Measurements from ENCODE around the gene TOM1L1. TPM values are rescaled to one million over a fixed set of nuclear protein-coding genes. Genes with fewer than 3 reads are reported as not detected.
A peak's percentile ranks its signal among the peaks of the same experiment; 100 is the strongest.
"Not testable (repeated sequence)": the region's sequence is repeated elsewhere in the genome, so short reads cannot be mapped to it uniquely, and the experiment has no call there.

Gene TOM1L1, protein sequence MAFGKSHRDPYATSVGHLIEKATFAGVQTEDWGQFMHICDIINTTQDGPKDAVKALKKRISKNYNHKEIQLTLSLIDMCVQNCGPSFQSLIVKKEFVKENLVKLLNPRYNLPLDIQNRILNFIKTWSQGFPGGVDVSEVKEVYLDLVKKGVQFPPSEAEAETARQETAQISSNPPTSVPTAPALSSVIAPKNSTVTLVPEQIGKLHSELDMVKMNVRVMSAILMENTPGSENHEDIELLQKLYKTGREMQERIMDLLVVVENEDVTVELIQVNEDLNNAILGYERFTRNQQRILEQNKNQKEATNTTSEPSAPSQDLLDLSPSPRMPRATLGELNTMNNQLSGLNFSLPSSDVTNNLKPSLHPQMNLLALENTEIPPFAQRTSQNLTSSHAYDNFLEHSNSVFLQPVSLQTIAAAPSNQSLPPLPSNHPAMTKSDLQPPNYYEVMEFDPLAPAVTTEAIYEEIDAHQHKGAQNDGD
- 108 and 112 TPM in 2 replicates for total RNA-seq (2014; rRNA removed; shearing (Covaris generic))
- 47.1 and 77.3 TPM in 2 replicates for polyA plus RNA-seq (2014; cell fraction: nucleus; rRNA removed)

DNA sequence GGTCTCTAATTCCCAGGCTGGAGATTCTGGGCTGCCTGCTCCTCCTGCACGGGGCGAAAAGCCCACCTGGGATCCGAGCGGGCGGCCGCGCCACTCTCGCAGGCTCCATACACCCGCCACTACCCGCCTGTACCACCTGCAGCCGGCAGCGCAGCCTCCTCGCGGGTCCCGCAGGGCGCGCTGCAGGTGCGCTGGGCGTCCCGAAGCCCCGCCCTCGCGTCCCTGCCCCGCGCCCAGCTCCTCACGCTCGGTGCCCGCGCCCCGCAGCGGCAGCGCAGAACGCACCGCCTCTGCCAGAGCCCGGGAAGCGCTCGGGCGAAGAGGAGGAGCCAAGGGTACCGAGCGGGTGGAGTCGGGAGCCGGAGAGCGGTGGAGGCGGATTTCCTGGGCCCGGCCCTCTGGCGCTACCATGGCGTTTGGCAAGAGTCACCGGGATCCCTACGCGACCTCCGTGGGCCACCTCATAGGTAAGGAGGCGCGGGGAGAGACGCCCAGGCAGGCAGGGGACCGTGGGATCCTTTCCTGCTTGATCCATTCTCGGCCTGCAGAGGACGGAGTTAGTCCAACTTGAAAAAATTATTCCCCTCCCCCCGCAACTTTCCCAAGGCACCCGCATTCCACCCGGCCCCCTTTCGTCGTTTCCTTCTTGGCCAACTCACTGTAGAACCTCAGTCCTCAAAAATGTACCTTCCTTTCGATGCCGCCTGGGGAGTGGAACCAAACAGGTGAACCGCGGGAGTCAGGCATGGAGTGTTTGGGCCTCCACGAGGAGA, at the start of gene TOM1L1:
Gene TOM1L1 (plus strand): TSS at position 396 of the 773 bp plus-strand sequence. CDS start 14 bp downstream, at position 410.
- peak; percentile 83 for DNase-seq (ENCODE audit: extremely low read depth, low read depth)

DNA sequence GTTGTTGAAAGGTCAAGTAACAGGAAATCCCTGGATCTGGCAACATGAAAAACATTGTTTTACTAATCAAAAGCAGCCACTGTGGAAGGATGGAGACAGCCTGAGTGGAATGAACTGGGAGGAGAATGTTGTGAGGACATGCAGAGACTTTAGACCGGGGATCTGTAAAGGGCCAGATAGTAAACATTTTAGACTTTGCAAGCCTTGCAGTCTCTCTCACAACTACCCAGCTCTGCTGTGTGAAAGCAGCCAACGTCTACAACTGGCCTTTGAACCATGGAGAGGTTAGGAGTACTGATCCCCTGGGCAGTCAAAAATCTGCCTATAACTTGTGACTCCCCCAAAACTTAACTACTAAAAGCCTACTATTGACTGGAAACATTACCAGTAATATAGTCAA, 41.5 kb upstream of the TOM1L1 start:
- no peak for DNase-seq (ENCODE audit: extremely low read depth, low read depth)

DNA sequence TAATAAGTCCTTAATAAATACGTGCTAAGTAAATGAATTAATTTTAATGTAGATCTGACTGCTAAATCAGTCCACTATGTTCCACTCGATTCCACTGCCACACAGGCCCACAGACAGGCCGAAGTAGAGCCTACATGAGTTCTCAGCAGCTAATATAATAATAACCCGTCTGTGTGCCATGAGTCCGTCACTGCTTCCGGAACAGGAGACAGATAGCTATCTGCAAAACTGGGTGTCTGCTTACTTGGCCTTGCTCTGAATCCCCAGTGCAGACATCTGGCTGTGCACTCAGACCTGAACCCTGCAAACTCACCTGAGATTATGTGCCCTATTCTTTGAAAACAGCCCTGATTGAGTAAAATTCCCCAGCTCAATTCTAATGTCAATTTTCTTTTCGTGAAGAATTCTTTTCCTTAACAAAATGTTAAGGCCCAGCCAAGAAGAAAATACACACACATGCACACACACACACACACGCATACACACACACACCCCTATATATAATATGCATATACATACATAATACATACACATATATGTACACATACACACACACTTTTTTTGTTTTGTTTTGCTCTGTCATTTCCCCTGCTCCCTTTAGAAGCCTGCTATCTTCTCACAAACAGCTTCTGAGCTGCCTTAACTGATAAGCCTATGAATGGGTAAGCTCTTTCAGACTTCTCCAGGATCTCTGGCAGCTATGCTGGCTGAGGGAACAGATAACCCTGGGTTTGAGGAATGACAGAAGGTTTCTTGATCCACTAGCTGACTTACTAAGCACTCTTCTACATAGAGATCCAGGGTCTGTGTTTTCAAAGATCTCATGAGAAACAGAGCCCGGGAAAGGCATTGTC, 39.8 kb upstream of the TOM1L1 start:
- DNase-seq (ENCODE audit: extremely low read depth, low read depth) = no peak

DNA sequence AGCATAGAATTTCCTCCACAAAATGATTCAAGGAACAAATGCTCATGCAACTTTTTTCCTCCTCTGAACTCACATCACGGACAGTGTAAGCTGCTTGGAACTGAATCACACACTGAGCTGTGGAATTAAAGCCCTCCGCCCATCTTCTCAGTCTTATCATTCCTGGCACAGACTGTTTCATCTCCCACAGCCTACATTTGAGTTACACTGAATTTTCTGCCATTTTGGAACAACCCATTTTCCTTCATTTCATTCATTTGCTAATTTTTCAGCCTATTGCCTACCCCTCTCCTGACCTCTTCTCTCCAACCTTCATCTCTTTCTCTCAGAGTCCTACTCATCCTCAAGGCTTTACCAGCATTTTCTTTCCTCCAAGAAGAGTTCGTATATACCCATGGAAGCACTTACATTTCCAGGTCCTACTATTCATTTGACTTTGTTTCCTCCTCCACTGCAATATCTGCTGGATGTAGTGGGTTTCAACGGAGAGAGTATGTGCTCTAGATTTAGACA, 39.1 kb upstream of the TOM1L1 start:
- DNase-seq (ENCODE audit: extremely low read depth, low read depth) = no peak

DNA sequence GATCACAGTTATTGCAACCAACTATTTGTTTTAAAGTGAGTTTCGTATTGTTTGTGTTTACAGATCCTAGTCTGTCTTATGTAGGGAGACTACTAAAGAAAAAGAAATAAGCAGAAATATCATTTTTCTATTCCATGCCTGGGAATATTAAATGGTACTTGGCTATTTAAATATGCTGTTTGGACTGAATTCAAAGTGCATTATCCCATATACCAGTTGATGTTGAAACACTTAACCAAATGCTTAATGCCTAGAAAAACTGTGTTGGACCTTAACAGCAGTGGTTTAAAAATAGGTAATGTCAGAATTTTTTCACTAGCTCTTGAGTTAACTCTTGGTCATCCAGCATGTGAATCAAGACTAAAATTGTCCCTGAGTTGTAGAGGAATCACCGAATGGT, 37.5 kb upstream of the TOM1L1 start:
- DNase-seq (ENCODE audit: extremely low read depth, low read depth) = no peak

DNA sequence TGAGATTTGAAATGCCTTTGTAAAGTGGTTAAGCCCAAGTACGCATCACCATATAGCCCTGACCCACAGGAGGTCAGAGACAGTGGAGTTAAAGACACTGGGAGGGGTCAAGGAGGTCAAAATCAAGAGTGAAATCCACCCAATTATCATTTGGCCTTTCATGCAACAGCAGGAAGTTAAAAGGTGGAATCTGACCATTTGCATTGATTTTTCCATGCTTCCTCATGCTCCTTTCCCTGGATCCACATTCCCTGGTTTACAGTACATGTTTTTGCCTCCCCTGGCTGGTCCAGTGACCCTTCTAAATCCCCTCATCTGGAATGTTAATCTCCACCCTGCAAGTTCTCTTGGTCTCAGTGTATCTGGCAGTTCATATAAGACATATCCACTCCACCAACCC, 36.6 kb upstream of the TOM1L1 start:
- no peak for DNase-seq (ENCODE audit: extremely low read depth, low read depth)

DNA sequence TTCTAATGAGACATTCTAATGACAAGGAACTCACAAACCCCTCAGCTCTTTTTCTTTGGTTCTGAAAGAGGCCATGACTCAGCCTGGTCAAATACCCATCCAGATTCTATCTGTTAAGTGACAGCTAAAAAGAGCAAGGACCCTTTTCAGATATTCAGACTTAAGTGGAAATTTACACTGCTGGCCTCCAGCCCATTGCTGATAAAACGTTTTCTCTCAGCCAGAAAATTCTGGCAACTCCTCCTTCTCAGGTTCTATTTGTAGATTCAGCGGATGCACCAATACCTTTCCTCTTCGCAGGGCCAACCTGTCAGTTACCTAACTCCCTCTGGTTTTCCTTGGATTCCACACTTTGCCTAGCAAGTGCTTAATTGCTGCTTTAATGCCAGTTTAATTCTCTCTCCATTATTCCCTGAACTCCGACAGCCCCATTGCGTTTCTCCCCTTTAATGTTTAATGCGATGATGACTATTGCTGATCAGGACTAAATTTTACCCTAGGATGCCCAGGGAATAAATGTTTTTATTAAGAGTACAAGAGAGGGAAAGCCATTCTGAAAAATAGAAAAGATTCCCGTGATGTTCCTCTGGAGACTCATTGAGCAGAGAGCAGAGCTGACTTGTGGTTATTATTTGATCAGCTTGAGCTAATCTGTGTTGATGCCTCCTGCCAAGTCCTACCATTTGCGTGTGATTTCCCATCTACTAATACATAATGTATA, 35.9 kb upstream of the TOM1L1 start:
- no peak for DNase-seq (ENCODE audit: extremely low read depth, low read depth)

DNA sequence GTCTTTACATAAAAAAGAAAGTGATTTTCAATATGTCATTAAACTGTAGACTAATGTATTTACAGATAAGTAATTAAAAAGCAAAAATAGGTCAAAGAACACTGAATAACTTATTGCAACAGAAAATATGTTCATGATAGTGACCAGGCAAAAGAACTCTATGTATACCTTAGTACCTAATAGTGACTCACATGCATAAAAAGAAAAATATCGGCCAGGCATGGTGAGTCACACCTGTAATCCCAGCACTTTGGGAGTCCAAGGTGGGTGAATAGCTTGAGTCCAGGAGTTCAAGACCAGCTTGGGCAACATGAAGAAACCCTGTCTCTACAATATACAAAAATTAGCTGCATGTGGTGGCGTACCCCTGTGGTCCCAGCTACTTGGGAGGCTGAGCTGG, 33.0 kb upstream of the TOM1L1 start:
- DNase-seq (ENCODE audit: extremely low read depth, low read depth) = no peak

DNA sequence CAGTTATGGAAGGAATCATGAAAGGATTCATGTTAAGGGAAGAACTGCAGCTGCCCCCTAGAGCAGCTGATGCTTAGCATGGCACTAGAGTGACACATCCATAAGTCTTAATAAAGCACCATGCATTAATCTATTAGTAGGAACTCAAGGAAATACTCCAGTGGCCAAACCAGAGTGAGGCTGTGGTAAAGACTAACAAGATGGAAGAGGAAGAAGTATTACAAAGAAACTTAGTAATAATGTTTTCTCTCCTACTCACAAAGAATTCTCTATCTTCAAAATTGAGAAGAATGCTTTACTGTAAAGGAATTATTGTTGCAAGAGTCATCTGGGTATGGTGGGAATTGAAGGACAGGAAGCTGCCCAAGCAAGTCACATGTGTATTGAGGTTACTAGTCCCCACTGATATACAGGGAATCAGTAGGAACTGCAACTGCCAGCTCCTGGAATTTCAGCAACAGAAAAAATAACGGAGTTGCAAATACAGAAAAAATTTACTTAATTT, 29.9 kb upstream of the TOM1L1 start:
- no peak for DNase-seq (ENCODE audit: extremely low read depth, low read depth)

DNA sequence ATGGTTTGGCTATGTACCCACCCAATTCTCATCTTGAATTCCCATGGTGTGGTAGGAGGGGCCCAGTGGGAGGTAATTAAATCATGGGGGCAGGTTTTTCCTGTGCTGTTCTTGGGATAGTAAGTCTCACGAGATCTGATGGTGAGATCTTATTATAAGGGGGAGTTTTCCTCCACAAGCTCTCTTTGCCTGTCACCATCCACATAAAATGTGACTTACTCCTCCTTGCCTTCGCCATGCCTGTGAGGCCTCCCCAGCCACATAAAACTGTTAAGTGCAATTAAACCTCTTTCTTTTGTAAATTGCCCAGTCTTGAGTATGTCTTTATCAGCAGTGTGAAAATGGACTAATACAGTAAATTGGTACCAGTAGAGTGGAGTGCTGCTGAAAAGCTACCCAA, 24.7 kb upstream of the TOM1L1 start:
- not testable (repeated sequence) for DNase-seq (ENCODE audit: extremely low read depth, low read depth)

DNA sequence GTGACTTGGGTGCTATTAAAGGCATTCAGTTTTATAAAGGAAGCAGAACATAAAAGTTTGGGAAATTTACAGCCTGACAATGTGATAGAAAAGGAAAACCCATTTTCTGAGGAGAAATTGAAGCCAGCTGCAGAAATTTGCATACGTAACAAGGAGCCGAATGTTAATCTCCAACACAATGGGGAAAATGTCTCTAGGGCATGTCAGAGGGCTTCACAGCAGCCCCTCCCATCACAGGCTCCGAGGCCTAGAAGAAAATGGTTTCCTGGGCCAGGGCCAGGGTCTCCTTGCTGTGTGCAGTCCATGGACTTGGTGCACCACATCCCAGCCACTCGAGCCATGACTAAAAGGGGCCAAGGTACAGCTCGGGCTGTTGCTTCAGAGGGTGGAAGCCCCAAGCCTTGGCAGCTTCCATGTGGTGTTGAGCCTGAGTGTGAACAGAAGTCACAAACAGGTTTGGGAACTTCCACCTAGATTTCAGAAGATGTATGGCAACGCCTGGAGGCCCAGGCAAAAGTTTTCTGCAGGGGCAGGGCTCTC, 23.9 kb upstream of the TOM1L1 start:
- no peak for DNase-seq (ENCODE audit: extremely low read depth, low read depth)

DNA sequence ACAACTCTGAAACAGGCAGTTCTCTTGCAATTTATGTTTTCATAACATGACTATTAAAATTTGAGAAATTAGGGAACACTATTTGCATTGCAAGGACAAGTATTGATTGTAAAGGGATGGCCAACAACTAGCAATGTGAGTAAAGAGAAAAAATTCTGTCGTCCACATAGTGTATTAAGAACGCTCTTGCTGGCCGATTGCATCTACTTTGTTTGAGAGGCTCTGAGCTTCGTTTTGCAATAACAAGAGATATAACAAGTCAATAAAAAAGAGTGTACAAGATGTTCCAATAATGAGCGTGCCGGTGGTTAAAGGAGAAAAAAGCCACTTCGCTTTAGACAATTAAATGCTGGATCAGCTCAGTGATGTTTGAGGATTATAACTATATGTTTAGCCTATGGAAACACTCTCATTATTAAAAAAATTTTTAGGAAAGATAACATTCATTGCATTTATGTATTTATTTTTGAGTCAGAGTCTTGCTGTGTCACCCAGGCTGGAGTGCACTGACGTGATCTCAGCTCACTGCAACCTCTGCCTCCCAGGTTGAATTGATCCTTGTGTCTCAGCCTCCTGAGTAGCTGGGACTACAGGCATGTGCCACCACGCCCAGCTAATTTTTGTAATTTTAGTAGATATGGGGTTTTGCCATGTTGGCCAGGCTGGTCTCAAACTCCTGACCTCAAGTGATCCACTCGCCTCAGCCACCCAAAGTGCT, 19.2 kb upstream of the TOM1L1 start:
- no peak for DNase-seq (ENCODE audit: extremely low read depth, low read depth)

DNA sequence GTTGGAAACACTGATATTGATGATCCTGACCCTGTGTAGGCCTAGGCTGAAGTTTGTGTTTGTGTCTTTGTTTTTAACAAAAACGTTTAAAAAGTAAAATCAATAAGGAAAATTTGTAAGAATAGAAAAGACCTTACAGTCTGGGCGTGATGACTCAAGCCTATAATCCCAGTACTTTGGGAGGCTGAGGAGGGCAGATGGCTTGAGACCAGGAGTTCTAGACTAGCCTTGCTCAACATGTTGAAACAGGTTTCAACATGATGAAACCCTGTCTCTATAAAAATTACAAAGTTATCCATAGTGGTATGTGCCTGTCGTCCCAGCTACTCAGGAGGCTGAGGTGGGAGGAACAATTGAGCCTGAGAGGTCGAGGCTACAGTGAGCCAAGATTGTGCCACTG, 18.3 kb upstream of the TOM1L1 start:
- DNase-seq (ENCODE audit: extremely low read depth, low read depth) = no peak

DNA sequence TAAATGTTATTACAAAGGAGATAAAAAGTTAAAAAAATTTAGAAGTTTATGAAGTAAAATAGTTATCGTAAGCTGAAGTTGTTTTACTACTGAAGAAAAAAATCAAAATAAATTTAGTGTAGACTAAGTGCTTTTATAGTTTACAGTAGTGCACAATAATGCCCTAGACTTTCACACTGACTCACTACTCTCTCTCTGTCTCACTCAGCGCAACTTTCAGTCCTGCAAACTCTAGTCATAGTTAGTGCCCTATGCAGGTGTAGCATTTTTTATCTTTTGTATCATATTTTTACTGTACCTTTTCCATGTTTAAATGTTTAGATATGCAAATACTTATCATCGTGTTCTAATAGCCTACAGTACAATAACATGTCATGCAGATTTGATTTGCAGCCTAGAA, 17.7 kb upstream of the TOM1L1 start:
- DNase-seq (ENCODE audit: extremely low read depth, low read depth) = no peak

DNA sequence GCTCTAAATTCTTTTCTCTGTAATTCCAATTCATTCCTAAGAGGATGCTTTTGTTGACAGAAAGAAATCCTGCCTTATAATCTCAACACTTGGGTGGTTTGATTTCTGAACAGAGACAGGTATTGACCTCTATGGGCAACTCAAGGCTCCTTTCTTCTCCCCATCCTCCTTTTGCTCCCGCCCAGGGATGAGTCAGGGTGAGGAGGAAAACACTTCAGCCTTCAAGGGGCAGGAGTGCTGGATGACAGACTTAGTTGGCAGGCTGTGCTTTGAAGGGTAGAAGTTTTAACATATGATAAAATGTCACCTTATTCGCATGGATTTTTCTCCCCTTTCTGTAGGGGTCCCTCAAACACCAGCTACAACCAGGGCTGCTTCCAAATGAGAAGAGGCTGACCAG, 16.7 kb upstream of the TOM1L1 start:
- no peak for DNase-seq (ENCODE audit: extremely low read depth, low read depth)

DNA sequence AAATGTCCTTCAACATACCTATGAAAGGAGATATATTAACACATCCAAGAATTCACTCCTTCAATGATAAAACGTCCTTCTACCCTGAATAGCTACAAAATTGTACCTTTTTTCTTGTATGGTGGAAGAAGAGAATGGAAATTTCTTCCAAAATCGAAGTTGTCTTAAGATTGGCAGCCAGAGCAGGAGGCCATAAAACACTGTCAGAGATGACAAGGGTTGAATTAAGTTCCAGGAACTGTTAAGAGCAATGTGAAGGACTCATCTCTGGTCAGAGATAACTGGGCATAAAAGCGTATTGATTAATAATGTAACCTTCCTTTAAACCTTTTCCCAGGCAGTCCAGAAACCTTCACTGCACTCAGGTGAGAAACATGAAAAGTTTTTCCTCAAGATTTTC, 12.9 kb upstream of the TOM1L1 start:
- no peak for DNase-seq (ENCODE audit: extremely low read depth, low read depth)

DNA sequence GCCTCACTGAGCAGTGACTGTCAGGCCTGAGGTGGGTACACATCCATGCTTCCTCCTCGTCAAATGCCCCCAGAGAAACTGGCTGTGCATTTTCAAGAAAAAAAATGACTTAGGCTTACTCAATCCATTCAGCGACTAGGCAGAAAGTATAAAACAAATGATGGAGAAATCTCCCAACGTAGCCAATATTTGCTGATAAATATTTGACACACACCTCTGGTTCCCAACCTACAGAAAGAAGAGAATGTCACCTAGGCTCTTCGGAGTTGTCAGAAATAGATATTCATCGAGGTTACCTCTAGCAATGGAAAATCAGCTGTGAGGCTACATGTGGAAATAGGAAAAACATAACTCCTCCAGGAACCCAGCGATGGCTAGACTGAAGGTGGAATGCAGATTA, 12.4 kb upstream of the TOM1L1 start:
- no peak for DNase-seq (ENCODE audit: extremely low read depth, low read depth)

DNA sequence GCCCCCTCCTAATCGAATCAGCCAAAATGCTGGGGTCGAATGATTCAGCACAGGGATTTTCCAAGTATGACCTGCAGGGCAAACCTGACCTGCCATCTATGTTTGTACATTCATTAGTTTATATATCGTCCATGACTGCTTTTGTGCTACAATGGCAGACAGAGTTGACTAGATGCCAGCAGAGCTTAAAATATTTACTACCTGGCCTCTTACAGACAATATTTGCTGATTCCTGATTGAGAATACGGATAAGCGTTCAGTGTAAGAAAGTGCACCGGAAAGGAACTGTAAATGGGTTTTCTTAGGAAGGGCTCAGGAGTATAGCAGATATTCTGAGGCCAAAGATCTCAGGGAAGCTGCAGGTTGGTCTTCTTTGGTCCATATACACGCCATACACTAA, 11.7 kb upstream of the TOM1L1 start:
- DNase-seq (ENCODE audit: extremely low read depth, low read depth) = no peak
